A549 (cell line): ENCODE results near the gene SOX5. TPM values are rescaled to one million over a fixed set of nuclear protein-coding genes. Genes with fewer than 3 reads are reported as not detected.

Experiments
- ATAC-seq, 2 experiments: fragments of 200-7000 bp in 1 of 2; fragments of >200 bp in 1 of 2; cut with Nextera tagmentation in 1 of 2; cut with Tn5 transposase in 1 of 2; 3 replicates each; pipeline versions ENCODE4 v1.8.0 to v1.9.1; 2018 to 2020; ENCODE audit warnings: mild to moderate bottlenecking in 1 of 2, moderate library complexity in 1 of 2
- CTCF ChIA-PET: fragments of 300-600 bp; sonication (Branson Sonifier 250); formaldehyde crosslinking; extraction: SDS; loops from one replicate; lab custom pipeline; 2021; ENCODE audit warnings: antibody characterized with exemption, inconsistent platforms; lab: Yijun Ruan, JAX
- POLR2A ChIA-PET: fragments of 350-600 bp; formaldehyde crosslinking; extraction: SDS; loops from one replicate; lab custom pipeline; 2021; ENCODE audit warnings: antibody characterized with exemption, inconsistent platforms; lab: Yijun Ruan, JAX
- DNase-seq, 2 experiments: peaks; one replicate each; pipeline versions ENCODE4 v3.0.0 to v3.0.0-alpha.2; 2011 to 2016; ENCODE audit warnings: low read depth in 1 of 2, low spot score in 1 of 2
- FAIRE-seq: peaks from 2 replicates; lab custom pipeline; 2011; peaks lifted over from hg19 to GRCh38; lab: Jason Lieb, UNC
- H3K27ac ChIP-seq, 2 experiments: fragments of >200 bp; sonication (Bioruptor Twin); formaldehyde crosslinking; 3 replicates each; pipeline ENCODE4 v1.5.1; 2016 to 2017
- H3K4me1 ChIP-seq: fragments of >200 bp; sonication (Bioruptor Twin); formaldehyde crosslinking; 3 replicates; pipeline ENCODE4 v1.6.1; 2016
- H3K4me2 ChIP-seq: fragments of >200 bp; sonication (Bioruptor Twin); formaldehyde crosslinking; 3 replicates; pipeline ENCODE4 v1.6.1; 2016
- H3K4me3 ChIP-seq: fragments of >200 bp; sonication (Bioruptor Twin); formaldehyde crosslinking; 3 replicates; pipeline ENCODE4 v1.5.1; 2016
- H3K9me3 ChIP-seq: fragments of >200 bp; sonication (Bioruptor Twin); formaldehyde crosslinking; 3 replicates; pipeline ENCODE4 v1.6.1; 2016
- ATOH8 ChIP-seq: fragments of 250-450 bp; sonication (Bioruptor Pico); IDR thresholded peaks from 2 replicates; pipeline ENCODE4 v1.5.0; 2020; ENCODE audit warnings: low read depth, mild to moderate bottlenecking, moderate library complexity
- CBX8 ChIP-seq: fragments of 200-600 bp; sonication (generic); IDR thresholded peaks from 2 replicates; pipeline ENCODE4 v1.6.1; 2016
- CHD2 ChIP-seq: fragments of 150-350 bp; IDR thresholded peaks from 2 replicates; pipeline ENCODE4 v1.6.1; 2014; ENCODE audit warnings: low read length; ENCODE audit not compliant: partially characterized antibody
- CTCF ChIP-seq: fragments of >200 bp; sonication (Bioruptor Twin); formaldehyde crosslinking; IDR thresholded peaks from 3 replicates; pipeline ENCODE4 v1.5.1; 2016
- E2F6 ChIP-seq: IDR thresholded peaks from 2 replicates; pipeline ENCODE4 v1.6.1; 2012; ENCODE audit warnings: low read depth, borderline replicate concordance
- EHF ChIP-seq: fragments of 250-450 bp; sonication (Bioruptor Pico); IDR thresholded peaks from 2 replicates; pipeline ENCODE4 v1.5.0; 2020; ENCODE audit warnings: mild to moderate bottlenecking
- EHMT2 ChIP-seq: fragments of 200-600 bp; sonication (generic); IDR thresholded peaks from 2 replicates; pipeline ENCODE4 v1.6.1; 2016; ENCODE audit warnings: antibody characterized with exemption, low read depth, mild to moderate bottlenecking, moderate library complexity
- ELK1 ChIP-seq: fragments of 150-350 bp; IDR thresholded peaks from 2 replicates; pipeline ENCODE4 v1.6.1; 2014; ENCODE audit warnings: low read depth, mild to moderate bottlenecking, low read length
- EP300 ChIP-seq, 2 experiments: fragments of >200 bp; sonication (Bioruptor Twin); formaldehyde crosslinking; IDR thresholded peaks; 2 replicates in 1 of 2; 3 replicates in 1 of 2; pipeline ENCODE4 v1.6.1; 2016 to 2017
- FOSL2 ChIP-seq, 2 experiments: fragments of 450-650 bp in 1 of 2; fragments of >200 bp in 1 of 2; sonication (Bioruptor Twin) in 1 of 2; formaldehyde crosslinking; IDR thresholded peaks; 2 replicates each; pipeline versions ENCODE4 v1.5.0 to v1.6.1; 2016 to 2020; ENCODE audit warnings: mild to moderate bottlenecking in 1 of 2, moderate library complexity in 1 of 2
- GATA3 ChIP-seq: IDR thresholded peaks from 2 replicates; pipeline ENCODE4 v1.6.1; 2012; ENCODE audit warnings: borderline replicate concordance
- HOXB13 ChIP-seq: fragments of 250-450 bp; sonication (Bioruptor Pico); IDR thresholded peaks from 2 replicates; pipeline ENCODE4 v1.5.0; 2020; ENCODE audit warnings: low read depth, mild to moderate bottlenecking, moderate library complexity
- JUN ChIP-seq, 2 experiments: fragments of >200 bp; sonication (Bioruptor Twin); formaldehyde crosslinking; IDR thresholded peaks; 2 replicates in 1 of 2; 3 replicates in 1 of 2; pipeline ENCODE4 v1.6.1; 2016 to 2017
- NR3C1 ChIP-seq: fragments of >200 bp; sonication (Bioruptor Twin); formaldehyde crosslinking; IDR thresholded peaks from 3 replicates; pipeline ENCODE4 v1.6.1; 2017
- RAD21 ChIP-seq, 2 experiments: fragments of >200 bp in 1 of 2; sonication (Bioruptor Twin) in 1 of 2; formaldehyde crosslinking in 1 of 2; IDR thresholded peaks in 1 of 2; conservative IDR thresholded peaks in 1 of 2; 2 replicates in 1 of 2; 3 replicates in 1 of 2; pipeline ENCODE4 v1.6.1; 2012 to 2018; ENCODE audit warnings: inconsistent platforms in 1 of 2
- RCOR1 ChIP-seq: fragments of 150-350 bp; IDR thresholded peaks from 2 replicates; pipeline ENCODE4 v1.6.1; 2014; ENCODE audit warnings: antibody characterized with exemption, low read length, low read depth
- RNF2 ChIP-seq: fragments of 200-600 bp; sonication (generic); IDR thresholded peaks from 2 replicates; pipeline ENCODE4 v1.6.1; 2016; ENCODE audit warnings: low read depth, mild to moderate bottlenecking, antibody characterized with exemption, moderate library complexity, borderline replicate concordance
- SMC3 ChIP-seq: fragments of >200 bp; sonication (Bioruptor Twin); formaldehyde crosslinking; IDR thresholded peaks from 3 replicates; pipeline ENCODE4 v1.6.1; 2018; ENCODE audit warnings: inconsistent platforms
- SREBF2 ChIP-seq: fragments of 450-650 bp; IDR thresholded peaks from 2 replicates; pipeline ENCODE4 v1.6.1; 2014; ENCODE audit warnings: mild to moderate bottlenecking, moderate library complexity
- TFCP2L1 ChIP-seq: fragments of 250-450 bp; sonication (Bioruptor Pico); IDR thresholded peaks from 2 replicates; pipeline ENCODE4 v1.5.0; 2021; ENCODE audit warnings: mild to moderate bottlenecking
- ZC3H11A ChIP-seq: fragments of 450-650 bp; IDR thresholded peaks from 2 replicates; pipeline ENCODE4 v1.6.1; 2014; ENCODE audit warnings: antibody characterized with exemption, mild to moderate bottlenecking
- ZSCAN20 ChIP-seq: fragments of 250-450 bp; sonication (Bioruptor Pico); IDR thresholded peaks from 2 replicates; pipeline ENCODE4 v1.8.0; 2022; ENCODE audit warnings: mild to moderate bottlenecking, moderate library complexity
- WGBS: methylation state at CpG from one replicate; pipeline ENCODE4 v1.1.6; 2017; ENCODE audit errors: missing lambda C conversion rate; 5-methylcytosine and 5-hydroxymethylcytosine counted together
- polyA plus RNA-seq, 4 experiments: library from polyadenylated mRNA; depleted of rRNA in 3 of 4; stranded (reverse); fragments of >200 nt; fragmentation: RNase III in 1 of 4; extraction: RNeasy Plus Mini Kit Qiagen cat#74134 plus additional on column Dnase treatment in 1 of 4; gene quantifications; 2 replicates in 3 of 4; 3 replicates in 1 of 4; pipeline ENCODE4 v1.2.3, GENCODE V29; 2011 to 2017
- TF ChIP-seq, protein P1 (sequence below): fragments of 450-650 bp; IDR thresholded peaks from 2 replicates; pipeline ENCODE4 v1.6.1; 2014; ENCODE audit warnings: antibody characterized with exemption
- TF ChIP-seq, protein P2 (sequence below): fragments of 250-450 bp; sonication (Bioruptor Pico); IDR thresholded peaks from 2 replicates; pipeline ENCODE4 v1.5.0; 2021; ENCODE audit warnings: mild to moderate bottlenecking, moderate library complexity, borderline replicate concordance
- TF ChIP-seq, protein P3 (sequence below): fragments of >200 bp; sonication (Bioruptor Twin); formaldehyde crosslinking; IDR thresholded peaks from 3 replicates; pipeline ENCODE4 v1.6.1; 2016

The SOX5 gene
- polyA plus RNA-seq, 2 of the 4 experiments (the other 2 are of a cell fraction), result not detected

- ChIA-PET CTCF (no interaction called here), POLR2A (no interaction called here)
- 5% methylated on average over 4 of the region's 4 CpGs for WGBS
Observed at GRCh38 chr12:23843958-23844357, 105.5 kb downstream of the SOX5 start.

DNA sequence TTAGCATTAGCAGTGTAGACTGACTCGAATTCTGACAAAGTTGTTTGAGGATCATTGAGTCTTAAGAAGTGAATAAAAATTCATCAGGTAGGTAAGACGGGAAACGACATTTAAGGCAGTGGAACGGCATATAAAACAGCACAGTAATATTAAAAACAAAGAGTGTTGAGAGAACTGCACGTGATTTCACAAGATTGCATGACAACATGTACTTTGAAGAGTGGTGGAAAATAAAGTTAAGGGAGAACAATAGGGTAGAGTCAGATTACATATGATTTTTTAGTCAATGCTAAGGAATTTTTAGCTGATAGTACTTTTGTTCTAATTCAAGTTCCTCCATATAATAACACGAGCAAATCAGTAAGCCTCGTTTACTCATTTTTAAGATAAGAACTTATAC, 115.4 kb downstream of the SOX5 start:
- H3K27ac ChIP-seq, result no peak overlapping the region
- DNase-seq, result no peak
- ChIA-PET CTCF (no interaction called here), POLR2A (no interaction called here)
- ATAC-seq, result no peak
- H3K4me2 ChIP-seq, result no peak overlapping the region
- FAIRE-seq, result no peak
- H3K4me3 ChIP-seq, result no peak overlapping the region
- WGBS, result 2% methylated on average over 7 of the region's 7 CpGs
- H3K9me3 ChIP-seq, result no peaks in the 10 kb centered on the region
- no peaks in the 10 kb centered on the region for H3K4me1 ChIP-seq
- TF ChIP-seq HOXB13 (CRISPR knock-in tag) (no peak), EP300 (IDR thresholded peaks at IDR 0.05) (no peak), ZSCAN20 (no peak), SREBF2 (no peak), TFCP2L1 (CRISPR knock-in tag) (no peak), JUN (IDR thresholded peaks at IDR 0.05) (no peak)
- TF ChIP-seq, protein P1, sequence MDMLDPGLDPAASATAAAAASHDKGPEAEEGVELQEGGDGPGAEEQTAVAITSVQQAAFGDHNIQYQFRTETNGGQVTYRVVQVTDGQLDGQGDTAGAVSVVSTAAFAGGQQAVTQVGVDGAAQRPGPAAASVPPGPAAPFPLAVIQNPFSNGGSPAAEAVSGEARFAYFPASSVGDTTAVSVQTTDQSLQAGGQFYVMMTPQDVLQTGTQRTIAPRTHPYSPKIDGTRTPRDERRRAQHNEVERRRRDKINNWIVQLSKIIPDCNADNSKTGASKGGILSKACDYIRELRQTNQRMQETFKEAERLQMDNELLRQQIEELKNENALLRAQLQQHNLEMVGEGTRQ, result no peak
- TF ChIP-seq, protein P2, sequence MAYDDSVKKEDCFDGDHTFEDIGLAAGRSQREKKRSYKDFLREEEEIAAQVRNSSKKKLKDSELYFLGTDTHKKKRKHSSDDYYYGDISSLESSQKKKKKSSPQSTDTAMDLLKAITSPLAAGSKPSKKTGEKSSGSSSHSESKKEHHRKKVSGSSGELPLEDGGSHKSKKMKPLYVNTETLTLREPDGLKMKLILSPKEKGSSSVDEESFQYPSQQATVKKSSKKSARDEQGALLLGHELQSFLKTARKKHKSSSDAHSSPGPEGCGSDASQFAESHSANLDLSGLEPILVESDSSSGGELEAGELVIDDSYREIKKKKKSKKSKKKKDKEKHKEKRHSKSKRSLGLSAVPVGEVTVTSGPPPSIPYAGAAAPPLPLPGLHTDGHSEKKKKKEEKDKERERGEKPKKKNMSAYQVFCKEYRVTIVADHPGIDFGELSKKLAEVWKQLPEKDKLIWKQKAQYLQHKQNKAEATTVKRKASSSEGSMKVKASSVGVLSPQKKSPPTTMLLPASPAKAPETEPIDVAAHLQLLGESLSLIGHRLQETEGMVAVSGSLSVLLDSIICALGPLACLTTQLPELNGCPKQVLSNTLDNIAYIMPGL, result no peak

More at GRCh38 chr12:23843958-23844357, 105.5 kb downstream of the SOX5 start:
- TF ChIP-seq GATA3 (no peak), NR3C1 (no peak), EHMT2 (no peak), CTCF (no peak), RNF2 (no peak), CHD2 (no peak), EP300 (IDR thresholded peaks at IDR 0.05) (no peak), RCOR1 (no peak), E2F6 (no peak), ELK1 (no peak), HOXB13 (CRISPR knock-in tag) (no peak), EHF (CRISPR knock-in tag) (no peak), RAD21 (conservative IDR thresholded peaks at IDR 0.05 in 1 of 2, IDR thresholded peaks at IDR 0.05 in 1 of 2) (no peak), ATOH8 (CRISPR knock-in tag) (no peak), ZC3H11A (no peak), CBX8 (no peak), FOSL2 (IDR thresholded peaks at IDR 0.05) (no peak), FOSL2 (CRISPR knock-in tag; IDR thresholded peaks at IDR 0.05) (no peak), SMC3 (no peak)
- TF ChIP-seq, protein P3, sequence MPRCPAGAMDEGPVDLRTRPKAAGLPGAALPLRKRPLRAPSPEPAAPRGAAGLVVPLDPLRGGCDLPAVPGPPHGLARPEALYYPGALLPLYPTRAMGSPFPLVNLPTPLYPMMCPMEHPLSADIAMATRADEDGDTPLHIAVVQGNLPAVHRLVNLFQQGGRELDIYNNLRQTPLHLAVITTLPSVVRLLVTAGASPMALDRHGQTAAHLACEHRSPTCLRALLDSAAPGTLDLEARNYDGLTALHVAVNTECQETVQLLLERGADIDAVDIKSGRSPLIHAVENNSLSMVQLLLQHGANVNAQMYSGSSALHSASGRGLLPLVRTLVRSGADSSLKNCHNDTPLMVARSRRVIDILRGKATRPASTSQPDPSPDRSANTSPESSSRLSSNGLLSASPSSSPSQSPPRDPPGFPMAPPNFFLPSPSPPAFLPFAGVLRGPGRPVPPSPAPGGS, result no peak
- TF ChIP-seq, protein P1, result no peak
- Histone ChIP-seq H3K27ac (no peak overlapping the region), H3K4me1 (no peaks in the 10 kb centered on the region), H3K4me2 (no peak overlapping the region), H3K4me3 (no peak overlapping the region), H3K9me3 (no peaks in the 10 kb centered on the region)
- no peak for FAIRE-seq
- ATAC-seq, result no peak
- DNase-seq, result no peak
